A549 (cell line): Measurements from ENCODE around the gene TLCD3B. TPM values are rescaled to one million over a fixed set of nuclear protein-coding genes. Genes with fewer than 3 reads are reported as not detected.

Experiments
- ATAC-seq, 2 experiments: fragments of 200-7000 bp in 1 of 2; fragments of >200 bp in 1 of 2; cut with Nextera tagmentation in 1 of 2; cut with Tn5 transposase in 1 of 2; 3 replicates each; pipeline versions ENCODE4 v1.8.0 to v1.9.1; 2018 to 2020; ENCODE audit warnings: mild to moderate bottlenecking in 1 of 2, moderate library complexity in 1 of 2
- CTCF ChIA-PET: fragments of 300-600 bp; sonication (Branson Sonifier 250); formaldehyde crosslinking; extraction: SDS; loops from one replicate; lab custom pipeline; 2021; ENCODE audit warnings: antibody characterized with exemption, inconsistent platforms; lab: Yijun Ruan, JAX
- POLR2A ChIA-PET: fragments of 350-600 bp; formaldehyde crosslinking; extraction: SDS; loops from one replicate; lab custom pipeline; 2021; ENCODE audit warnings: antibody characterized with exemption, inconsistent platforms; lab: Yijun Ruan, JAX
- DNase-seq, 2 experiments: peaks; one replicate each; pipeline versions ENCODE4 v3.0.0 to v3.0.0-alpha.2; 2011 to 2016; ENCODE audit warnings: low read depth in 1 of 2, low spot score in 1 of 2
- FAIRE-seq: peaks from 2 replicates; lab custom pipeline; 2011; peaks lifted over from hg19 to GRCh38; lab: Jason Lieb, UNC
- H3K27ac ChIP-seq, 2 experiments: fragments of >200 bp; sonication (Bioruptor Twin); formaldehyde crosslinking; 3 replicates each; pipeline ENCODE4 v1.5.1; 2016 to 2017
- H3K4me1 ChIP-seq: fragments of >200 bp; sonication (Bioruptor Twin); formaldehyde crosslinking; 3 replicates; pipeline ENCODE4 v1.6.1; 2016
- H3K4me2 ChIP-seq: fragments of >200 bp; sonication (Bioruptor Twin); formaldehyde crosslinking; 3 replicates; pipeline ENCODE4 v1.6.1; 2016
- H3K4me3 ChIP-seq: fragments of >200 bp; sonication (Bioruptor Twin); formaldehyde crosslinking; 3 replicates; pipeline ENCODE4 v1.5.1; 2016
- H3K9me3 ChIP-seq: fragments of >200 bp; sonication (Bioruptor Twin); formaldehyde crosslinking; 3 replicates; pipeline ENCODE4 v1.6.1; 2016
- ATOH8 ChIP-seq: fragments of 250-450 bp; sonication (Bioruptor Pico); IDR thresholded peaks from 2 replicates; pipeline ENCODE4 v1.5.0; 2020; ENCODE audit warnings: low read depth, mild to moderate bottlenecking, moderate library complexity
- BCL3 ChIP-seq: fragments of >200 bp; sonication (Bioruptor Twin); formaldehyde crosslinking; IDR thresholded peaks from 3 replicates; pipeline ENCODE4 v1.6.1; 2016
- BHLHE40 ChIP-seq: IDR thresholded peaks from 2 replicates; pipeline ENCODE4 v1.6.1; 2012; ENCODE audit warnings: low read depth, low read length, inconsistent platforms
- CBX2 ChIP-seq: fragments of 200-600 bp; sonication (generic); IDR thresholded peaks from 2 replicates; pipeline ENCODE4 v1.6.1; 2016; ENCODE audit warnings: low read depth, mild to moderate bottlenecking, borderline replicate concordance
- CBX8 ChIP-seq: fragments of 200-600 bp; sonication (generic); IDR thresholded peaks from 2 replicates; pipeline ENCODE4 v1.6.1; 2016
- CTCF ChIP-seq: fragments of >200 bp; sonication (Bioruptor Twin); formaldehyde crosslinking; IDR thresholded peaks from 3 replicates; pipeline ENCODE4 v1.5.1; 2016
- E2F6 ChIP-seq: IDR thresholded peaks from 2 replicates; pipeline ENCODE4 v1.6.1; 2012; ENCODE audit warnings: low read depth, borderline replicate concordance
- ESRRA ChIP-seq: fragments of 150-350 bp; IDR thresholded peaks from 2 replicates; pipeline ENCODE4 v1.6.1; 2014; ENCODE audit warnings: mild to moderate bottlenecking, low read length, borderline replicate concordance
- GATA3 ChIP-seq: IDR thresholded peaks from 2 replicates; pipeline ENCODE4 v1.6.1; 2012; ENCODE audit warnings: borderline replicate concordance
- HMGXB4 ChIP-seq: fragments of 250-450 bp; sonication (Bioruptor Pico); IDR thresholded peaks from 2 replicates; pipeline ENCODE4 v1.5.0; 2021; ENCODE audit warnings: mild to moderate bottlenecking, moderate library complexity, borderline replicate concordance
- HOXA7 ChIP-seq: fragments of 250-450 bp; sonication (Bioruptor Pico); IDR thresholded peaks from 2 replicates; pipeline ENCODE4 v1.5.0; 2020; ENCODE audit warnings: mild to moderate bottlenecking, moderate library complexity
- JUNB ChIP-seq: fragments of >200 bp; sonication (Bioruptor Twin); formaldehyde crosslinking; IDR thresholded peaks from 2 replicates; pipeline ENCODE4 v1.6.1; 2016
- MAFK ChIP-seq: fragments of 450-650 bp; IDR thresholded peaks from 2 replicates; pipeline ENCODE4 v1.6.1; 2014; ENCODE audit not compliant: partially characterized antibody
- MAZ ChIP-seq: fragments of 150-350 bp; IDR thresholded peaks from 2 replicates; pipeline ENCODE4 v1.6.1; 2014; ENCODE audit warnings: antibody characterized with exemption, low read depth, low read length, borderline replicate concordance
- NFE2L2 ChIP-seq: fragments of 150-350 bp; conservative IDR thresholded peaks from 2 replicates; pipeline ENCODE4 v1.6.1; 2014; ENCODE audit warnings: low read length
- NPAS2 ChIP-seq: fragments of 250-450 bp; sonication (Bioruptor Pico); IDR thresholded peaks from 2 replicates; pipeline ENCODE4 v1.8.0; 2022; ENCODE audit warnings: mild to moderate bottlenecking, moderate library complexity, borderline replicate concordance
- PBX3 ChIP-seq: IDR thresholded peaks from 2 replicates; pipeline ENCODE4 v1.6.1; 2012
- RAD21 ChIP-seq, 2 experiments: fragments of >200 bp in 1 of 2; sonication (Bioruptor Twin) in 1 of 2; formaldehyde crosslinking in 1 of 2; IDR thresholded peaks in 1 of 2; conservative IDR thresholded peaks in 1 of 2; 2 replicates in 1 of 2; 3 replicates in 1 of 2; pipeline ENCODE4 v1.6.1; 2012 to 2018; ENCODE audit warnings: inconsistent platforms in 1 of 2
- RARB ChIP-seq: fragments of 250-450 bp; sonication (Bioruptor Pico); IDR thresholded peaks from 2 replicates; pipeline ENCODE4 v1.8.0; 2021; ENCODE audit warnings: mild to moderate bottlenecking, moderate library complexity
- RCOR1 ChIP-seq: fragments of 150-350 bp; IDR thresholded peaks from 2 replicates; pipeline ENCODE4 v1.6.1; 2014; ENCODE audit warnings: antibody characterized with exemption, low read length, low read depth
- RNF2 ChIP-seq: fragments of 200-600 bp; sonication (generic); IDR thresholded peaks from 2 replicates; pipeline ENCODE4 v1.6.1; 2016; ENCODE audit warnings: low read depth, mild to moderate bottlenecking, antibody characterized with exemption, moderate library complexity, borderline replicate concordance
- TP53 ChIP-seq: fragments of 250-450 bp; sonication (Bioruptor Pico); IDR thresholded peaks from 2 replicates; pipeline ENCODE4 v1.5.0; 2021; ENCODE audit warnings: mild to moderate bottlenecking, moderate library complexity
- ZC3H11A ChIP-seq: fragments of 450-650 bp; IDR thresholded peaks from 2 replicates; pipeline ENCODE4 v1.6.1; 2014; ENCODE audit warnings: antibody characterized with exemption, mild to moderate bottlenecking
- ZNF302 ChIP-seq: fragments of 250-450 bp; sonication (Bioruptor Pico); IDR thresholded peaks from 2 replicates; pipeline ENCODE4 v1.9.0; 2021; ENCODE audit warnings: inconsistent platforms, mild to moderate bottlenecking, moderate library complexity
- ZSCAN20 ChIP-seq: fragments of 250-450 bp; sonication (Bioruptor Pico); IDR thresholded peaks from 2 replicates; pipeline ENCODE4 v1.8.0; 2022; ENCODE audit warnings: mild to moderate bottlenecking, moderate library complexity
- WGBS: methylation state at CpG from one replicate; pipeline ENCODE4 v1.1.6; 2017; ENCODE audit errors: missing lambda C conversion rate; 5-methylcytosine and 5-hydroxymethylcytosine counted together
- polyA plus RNA-seq, 4 experiments: library from polyadenylated mRNA; depleted of rRNA in 3 of 4; stranded (reverse); fragments of >200 nt; fragmentation: RNase III in 1 of 4; extraction: RNeasy Plus Mini Kit Qiagen cat#74134 plus additional on column Dnase treatment in 1 of 4; gene quantifications; 2 replicates in 3 of 4; 3 replicates in 1 of 4; pipeline ENCODE4 v1.2.3, GENCODE V29; 2011 to 2017

Gene TLCD3B
- polyA plus RNA-seq, 2 of the 4 experiments (the other 2 are of a cell fraction) = 0.30 to 0.68 TPM

GRCh38 chr16:30027588-30028437, 3.3 kb downstream of the TLCD3B start:
- 48% methylated on average over 12 of the region's 13 CpGs for WGBS
- no peak for FAIRE-seq
- no peak overlapping the region for H3K4me3 ChIP-seq
- CTCF ChIA-PET = interaction anchor here (0.6 to 0.8 kb wide), 4 partner anchors 12 to 126 kb away, joined by 3 to 4 read pairs (median 3); no protein-coding TSS in a partner anchor
- no peaks in the 10 kb centered on the region for H3K9me3 ChIP-seq
- no peak overlapping the region for H3K4me2 ChIP-seq
- ATAC-seq = peak; percentile 18 to 28; a peak in 4 of 6 replicates
- TF ChIP-seq MAFK = peak; percentile 4
- no peak for TF ChIP-seq ZNF302
- DNase-seq = no peak
- no peak overlapping the region for H3K27ac ChIP-seq
- POLR2A ChIA-PET = no interaction called here
- 0 out of 3 replicates have a peak, but pooled peaks cover 7% of the 10 kb centered on the region for H3K4me1 ChIP-seq

- ChIA-PET CTCF (interaction anchor here (1.1 kb wide), 1 partner anchor 21 kb away, joined by 3 read pairs; no protein-coding TSS in a partner anchor), POLR2A (interaction anchor here (0.6 kb wide), 1 partner anchor 64 kb away, joined by 3 read pairs; no protein-coding TSS in a partner anchor)
- no peak for FAIRE-seq
- Histone ChIP-seq H3K4me2 (no peak overlapping the region), H3K27ac (no peak overlapping the region), H3K4me1 (0 out of 3 replicates have a peak, but pooled peaks cover 6% of the 10 kb centered on the region), H3K9me3 (no peaks in the 10 kb centered on the region), H3K4me3 (no peak overlapping the region)
- no peak for ATAC-seq
- no peak for DNase-seq
- TF ChIP-seq ATOH8 (no peak), ZSCAN20 (CRISPR knock-in tag) (no peak), NFE2L2 (no peak), MAZ (no peak), CBX8 (no peak), CBX2 (no peak), CTCF (no peak), RNF2 (no peak), GATA3 (no peak), RAD21 (conservative IDR thresholded peaks at IDR 0.05 in 1 of 2, IDR thresholded peaks at IDR 0.05 in 1 of 2) (no peak), TP53 (CRISPR knock-in tag) (no peak), E2F6 (no peak), BCL3 (no peak)
- 68% methylated on average over 8 of the region's 18 CpGs for WGBS
Measured at GRCh38 chr16:30026449-30026848, 4.6 kb downstream of the TLCD3B start.

- ChIA-PET CTCF (interaction anchor here (0.6 kb wide), 1 partner anchor 161 kb away, joined by 4 read pairs; no protein-coding TSS in a partner anchor), POLR2A (no interaction called here)
- H3K9me3 ChIP-seq = no peaks in the 10 kb centered on the region
- H3K27ac ChIP-seq = no peak overlapping the region
- no peaks in the 10 kb centered on the region for H3K4me1 ChIP-seq
- no peak overlapping the region for H3K4me2 ChIP-seq
- ATAC-seq (no peak), DNase-seq (no peak), FAIRE-seq (no peak)
- no peak overlapping the region for H3K4me3 ChIP-seq
- WGBS = 21% methylated on average over 7 of the region's 7 CpGs
- TF ChIP-seq HMGXB4 (CRISPR knock-in tag) (no peak), NPAS2 (CRISPR knock-in tag) (no peak), PBX3 (no peak), RARB (CRISPR knock-in tag) (no peak), JUNB (no peak), RCOR1 (no peak), HOXA7 (no peak), ESRRA (no peak), BHLHE40 (no peak), ZC3H11A (no peak)
Measured at GRCh38 chr16:30025574-30025973, 5.5 kb downstream of the TLCD3B start.
